ENCODE results near the gene SORCS2.

GRCh38 chr4:7574287-7575014, 382.1 kb downstream of the SORCS2 start:
- no peak for TF ChIP-seq EZH2 (IDR thresholded peaks at IDR 0.05; ENCODE audit: borderline replicate concordance, low read length)
- no peak for TF ChIP-seq CTCF (IDR thresholded peaks at IDR 0.05; ENCODE audit: low read length)

Data from OCI-LY1 (cell line).